Smooth muscle cell of the pulmonary artery (primary cell): ENCODE measurements around the gene UBE2C. TPM values are rescaled to one million over a fixed set of nuclear protein-coding genes. Genes with fewer than 3 reads are reported as not detected.

Source experiments
- total RNA-seq: library from RNA; depleted of rRNA; stranded (reverse); fragments of >200 nt; gene quantifications from 2 replicates; pipeline ENCODE4 v1.2.3, GENCODE V29; 2014

Gene UBE2C
- 2.1 and 7.9 TPM in 2 replicates for total RNA-seq

DNA sequence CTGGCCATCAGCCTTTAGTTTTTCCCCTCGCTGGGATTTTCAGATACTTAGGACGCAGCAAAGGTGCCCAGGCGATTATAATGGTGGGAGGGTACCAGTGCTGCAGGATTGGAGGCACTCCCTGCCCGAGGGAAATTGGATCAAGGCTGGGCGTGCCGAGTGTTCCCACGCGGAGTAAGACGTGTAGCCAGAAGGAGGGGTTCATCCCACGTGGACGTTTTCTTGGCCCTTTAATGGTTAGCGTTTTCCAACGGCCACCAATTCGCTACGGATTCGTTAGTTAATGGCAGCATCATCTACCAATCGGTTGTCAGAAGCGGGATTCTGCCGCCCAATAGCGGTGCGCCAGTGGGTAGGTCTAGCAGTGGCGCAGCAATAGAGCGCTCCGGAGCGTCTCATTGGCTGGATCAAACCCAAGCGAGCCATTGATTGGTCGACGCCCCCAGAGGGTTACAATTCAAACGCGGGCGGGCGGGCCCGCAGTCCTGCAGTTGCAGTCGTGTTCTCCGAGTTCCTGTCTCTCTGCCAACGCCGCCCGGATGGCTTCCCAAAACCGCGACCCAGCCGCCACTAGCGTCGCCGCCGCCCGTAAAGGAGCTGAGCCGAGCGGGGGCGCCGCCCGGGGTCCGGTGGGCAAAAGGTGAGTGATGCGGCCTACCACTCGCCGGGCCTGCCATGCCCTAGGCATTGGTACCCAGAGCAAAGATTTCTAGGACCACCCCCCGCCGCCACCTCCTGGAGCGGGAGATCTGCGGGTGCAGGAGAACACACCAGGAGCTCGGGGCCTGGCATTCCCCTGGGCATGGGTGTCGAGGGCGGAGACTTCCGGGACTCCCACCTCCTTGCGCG is at the start of gene UBE2C:
TSS of gene UBE2C (plus strand) at position 488 of the 849 bp plus-strand sequence. CDS start at position 540, 52 bp downstream.

GRCh38 chr20:45827030-45827652 is 14.7 kb downstream of the UBE2C start, which contains the start of gene TNNC2:
TNNC2 (minus strand) TSS chr20:45827312; CDS start chr20:45827248, 64 bp downstream.

GRCh38 chr20:45833030-45833882 is 20.8 kb downstream of the UBE2C start, which contains the start of gene SNX21:
SNX21 (plus strand) TSS chr20:45833799; CDS start chr20:45833920, 121 bp downstream.

GRCh38 chr20:45857114-45857881 is 44.9 kb downstream of the UBE2C start, which contains the start of the genes ACOT8 and ZSWIM3:
ACOT8 (minus strand) TSS chr20:45857392; CDS start chr20:45857315, 77 bp downstream.
ZSWIM3 (plus strand) TSS chr20:45857614; CDS start chr20:45857826, 212 bp downstream.

Other genes starting within 250 kb of the UBE2C start
- 0.20 TPM in 1 of 2 replicates, not detected in the other for gene WFDC8, start 233.4 kb upstream of the UBE2C start, total RNA-seq
- not detected in 2 replicates for gene WFDC10A, start 182.9 kb upstream of the UBE2C start, total RNA-seq
- gene WFDC9, start 181.4 kb upstream of the UBE2C start, total RNA-seq, result not detected in 2 replicates
- not detected in 2 replicates for gene WFDC11, start 142.4 kb upstream of the UBE2C start, total RNA-seq
- not detected in 2 replicates for gene WFDC13, start 110.6 kb upstream of the UBE2C start, total RNA-seq
- gene WFDC10B, start 107.6 kb upstream of the UBE2C start, total RNA-seq, result 0.26 TPM in 1 of 2 replicates, not detected in the other
- not detected in 2 replicates for gene SPINT4, start 90.3 kb upstream of the UBE2C start, total RNA-seq
- gene WFDC3, start 20.8 kb upstream of the UBE2C start, total RNA-seq, result 0.17 and 0.39 TPM in 2 replicates
- gene DNTTIP1, start 20.7 kb upstream of the UBE2C start, total RNA-seq, result 5.9 and 12.8 TPM in 2 replicates
- 0.39 TPM in 1 of 2 replicates, not detected in the other for gene TNNC2, start 14.7 kb downstream of the UBE2C start, total RNA-seq
- 57.8 and 64.4 TPM in 2 replicates for gene SNX21, start 21.2 kb downstream of the UBE2C start, total RNA-seq
- gene ACOT8, start 44.7 kb downstream of the UBE2C start, total RNA-seq, result 30.2 and 32.1 TPM in 2 replicates
- gene ZSWIM3, start 45.0 kb downstream of the UBE2C start, total RNA-seq, result 5.0 and 5.1 TPM in 2 replicates
- gene ZSWIM1, start 68.6 kb downstream of the UBE2C start, total RNA-seq, result 5.8 and 6.0 TPM in 2 replicates
- 0.65 and 2.0 TPM in 2 replicates for gene SPATA25, start 75.0 kb downstream of the UBE2C start, total RNA-seq
- 3.8 and 4.5 TPM in 2 replicates for gene NEURL2, start 78.6 kb downstream of the UBE2C start, total RNA-seq
- 174 and 186 TPM in 2 replicates for gene CTSA, start 78.7 kb downstream of the UBE2C start, total RNA-seq
- gene PLTP, start 99.5 kb downstream of the UBE2C start, total RNA-seq, result 59.2 and 75.1 TPM in 2 replicates
- 13.9 and 15.1 TPM in 2 replicates for gene PCIF1, start 122.0 kb downstream of the UBE2C start, total RNA-seq
- 11.3 and 15.4 TPM in 2 replicates for gene ZNF335, start 159.6 kb downstream of the UBE2C start, total RNA-seq
- gene MMP9, start 196.3 kb downstream of the UBE2C start, total RNA-seq, result not detected in 2 replicates
- 0.07 TPM in 1 of 2 replicates, not detected in the other for gene SLC12A5, start 216.6 kb downstream of the UBE2C start, total RNA-seq